ENCODE results near the gene JUN.
"Not testable (repeated sequence)": the region's sequence is repeated elsewhere in the genome, so short reads cannot be mapped to it uniquely, and the experiment has no call there.

Gene JUN

GRCh38 chr1:58803858-58804257, 20.0 kb upstream of the JUN start:
- TF ChIP-seq, protein P1, sequence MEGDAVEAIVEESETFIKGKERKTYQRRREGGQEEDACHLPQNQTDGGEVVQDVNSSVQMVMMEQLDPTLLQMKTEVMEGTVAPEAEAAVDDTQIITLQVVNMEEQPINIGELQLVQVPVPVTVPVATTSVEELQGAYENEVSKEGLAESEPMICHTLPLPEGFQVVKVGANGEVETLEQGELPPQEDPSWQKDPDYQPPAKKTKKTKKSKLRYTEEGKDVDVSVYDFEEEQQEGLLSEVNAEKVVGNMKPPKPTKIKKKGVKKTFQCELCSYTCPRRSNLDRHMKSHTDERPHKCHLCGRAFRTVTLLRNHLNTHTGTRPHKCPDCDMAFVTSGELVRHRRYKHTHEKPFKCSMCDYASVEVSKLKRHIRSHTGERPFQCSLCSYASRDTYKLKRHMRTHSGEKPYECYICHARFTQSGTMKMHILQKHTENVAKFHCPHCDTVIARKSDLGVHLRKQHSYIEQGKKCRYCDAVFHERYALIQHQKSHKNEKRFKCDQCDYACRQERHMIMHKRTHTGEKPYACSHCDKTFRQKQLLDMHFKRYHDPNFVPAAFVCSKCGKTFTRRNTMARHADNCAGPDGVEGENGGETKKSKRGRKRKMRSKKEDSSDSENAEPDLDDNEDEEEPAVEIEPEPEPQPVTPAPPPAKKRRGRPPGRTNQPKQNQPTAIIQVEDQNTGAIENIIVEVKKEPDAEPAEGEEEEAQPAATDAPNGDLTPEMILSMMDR (IDR thresholded peaks at IDR 0.05; ENCODE audit: low read depth, low read length, missing control alignments), result no peak
- no peak for DNase-seq (ENCODE audit: extremely low read depth, low read depth)
- H3K4me3 ChIP-seq (replicated peaks; ENCODE audit: low read depth, low read length), result no peak overlapping the region

DNA sequence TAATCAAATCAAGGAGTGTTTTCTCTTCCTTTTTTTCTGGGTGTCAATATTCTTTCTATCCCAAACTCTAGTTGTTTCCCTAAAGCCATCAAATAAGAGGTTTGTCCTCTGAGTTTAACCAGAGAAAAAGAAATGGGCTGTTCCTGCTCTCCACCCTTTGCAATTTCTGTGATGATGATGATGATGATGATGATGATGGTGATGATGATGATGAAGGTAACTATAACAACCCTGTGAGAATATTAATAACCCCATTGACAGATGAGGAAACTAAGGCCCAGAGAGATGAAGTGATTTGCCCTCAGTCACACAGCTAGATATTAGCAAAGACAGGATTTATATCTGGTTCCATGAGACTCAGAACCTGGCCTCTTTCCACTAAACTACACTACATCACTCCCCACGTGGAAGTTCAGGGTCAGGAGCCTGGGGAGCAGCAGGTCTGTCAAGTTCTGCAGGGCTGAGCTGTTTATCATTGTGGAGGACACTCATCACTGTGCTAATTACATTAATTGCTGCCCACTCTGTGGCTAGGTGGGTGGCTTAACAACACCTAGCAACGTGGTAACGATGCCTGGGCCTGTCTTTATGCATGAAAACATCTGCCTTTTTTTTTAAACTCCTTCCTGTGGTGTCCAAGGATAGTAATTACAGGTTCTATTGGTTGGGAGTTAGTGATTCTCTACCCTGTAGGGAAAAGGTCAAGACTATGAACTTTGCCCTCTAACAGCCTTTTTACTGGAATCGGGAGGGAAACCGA, 19.0 kb upstream of the JUN start:
- DNase-seq (ENCODE audit: extremely low read depth, low read depth), result no peak
- no peak overlapping the region for H3K4me3 ChIP-seq (replicated peaks; ENCODE audit: low read depth, low read length)
- TF ChIP-seq, protein P1 (IDR thresholded peaks at IDR 0.05; ENCODE audit: low read depth, low read length, missing control alignments), result no peak

- DNase-seq (ENCODE audit: extremely low read depth, low read depth); H3K4me3 ChIP-seq (replicated peaks; ENCODE audit: low read depth, low read length): not testable (repeated sequence)
Measured at GRCh38 chr1:58801286-58801685, 17.4 kb upstream of the JUN start.

DNA sequence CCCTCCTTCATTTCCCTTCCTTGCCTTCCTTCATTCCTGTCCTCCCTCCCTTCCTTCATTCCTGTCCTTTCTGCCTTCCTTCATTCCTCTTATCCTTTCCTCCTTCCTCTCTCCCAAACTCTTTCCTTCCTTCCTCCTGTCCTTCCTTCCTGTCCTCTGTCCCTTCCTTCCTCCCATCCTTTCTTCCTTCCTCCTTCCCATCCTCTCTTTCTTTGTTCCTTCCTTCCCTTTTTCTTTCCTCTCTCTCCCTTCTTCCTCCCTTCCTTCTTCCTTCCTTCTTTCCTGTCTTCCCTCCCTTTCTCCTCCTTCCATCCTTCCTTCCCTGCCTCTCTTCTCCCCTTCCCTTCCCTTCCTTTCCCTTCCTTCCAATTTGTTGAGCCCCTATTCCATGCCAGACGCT, 15.8 kb upstream of the JUN start:
- DNase-seq (ENCODE audit: extremely low read depth, low read depth), result no peak
- TF ChIP-seq, protein P1 (IDR thresholded peaks at IDR 0.05; ENCODE audit: low read depth, low read length, missing control alignments), result no peak
- no peak overlapping the region for H3K4me3 ChIP-seq (replicated peaks; ENCODE audit: low read depth, low read length)

DNA sequence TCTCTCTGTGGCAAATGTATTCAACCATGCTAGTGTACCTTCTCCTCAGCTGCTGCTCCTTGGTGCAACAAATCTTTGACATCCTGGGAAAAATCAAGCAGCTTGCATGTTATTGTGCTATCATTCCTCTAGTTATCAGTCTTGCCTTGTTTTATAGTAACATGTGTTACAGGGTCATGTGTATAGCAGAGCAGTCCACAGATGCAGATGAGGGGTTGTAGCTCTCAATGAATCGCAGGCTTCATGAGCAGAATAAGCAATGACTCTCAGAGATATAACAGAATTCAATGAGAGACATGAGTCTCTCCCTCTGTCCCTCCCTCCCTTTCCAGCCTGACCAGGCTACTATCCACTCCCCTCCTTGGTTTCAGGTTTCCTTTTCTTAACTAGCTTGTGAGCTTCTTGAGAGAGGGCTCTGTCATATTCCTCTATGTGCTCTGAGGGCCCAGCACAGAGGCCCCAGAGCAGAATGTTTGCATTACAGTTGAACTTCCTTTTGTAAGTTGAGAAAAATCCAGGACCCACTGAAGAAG, 15.1 kb upstream of the JUN start:
- TF ChIP-seq, protein P1 (IDR thresholded peaks at IDR 0.05; ENCODE audit: low read depth, low read length, missing control alignments), result no peak
- no peak overlapping the region for H3K4me3 ChIP-seq (replicated peaks; ENCODE audit: low read depth, low read length)
- no peak for DNase-seq (ENCODE audit: extremely low read depth, low read depth)

DNA sequence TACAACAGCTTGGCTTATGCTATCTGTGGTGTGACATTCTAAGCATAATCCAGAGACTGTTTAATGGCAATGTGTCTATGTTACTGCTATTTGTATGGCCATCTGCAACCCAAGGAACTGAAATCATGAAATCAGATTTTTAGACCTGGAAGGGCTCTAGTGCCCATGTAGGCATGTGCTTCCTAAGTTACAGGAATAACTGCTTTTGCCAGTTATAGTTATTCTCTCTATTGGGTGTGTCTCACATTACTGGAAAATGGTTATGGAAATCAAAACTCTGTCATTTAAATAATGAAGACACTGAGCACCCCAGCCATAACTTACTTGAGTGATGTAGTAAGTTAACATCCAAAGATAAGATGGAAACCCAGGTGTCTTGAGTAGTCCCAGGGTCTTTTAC, 12.6 kb upstream of the JUN start:
- no peak overlapping the region for H3K4me3 ChIP-seq (replicated peaks; ENCODE audit: low read depth, low read length)
- TF ChIP-seq, protein P1 (IDR thresholded peaks at IDR 0.05; ENCODE audit: low read depth, low read length, missing control alignments), result no peak
- no peak for DNase-seq (ENCODE audit: extremely low read depth, low read depth)

- TF ChIP-seq, protein P1 (IDR thresholded peaks at IDR 0.05; ENCODE audit: low read depth, low read length, missing control alignments), result no peak
- no peak overlapping the region for H3K4me3 ChIP-seq (replicated peaks; ENCODE audit: low read depth, low read length)
- no peak for DNase-seq (ENCODE audit: extremely low read depth, low read depth)
Measured at GRCh38 chr1:58794585-58794984, 10.7 kb upstream of the JUN start.

Measured in HFF-Myc (cell line).